ENCODE data around the gene LMF1.

The LMF1 gene

GRCh38 chr16:908526-909155, 62.1 kb downstream of the LMF1 start:
- no peak for DNase-seq

GRCh38 chr16:907842-908241, 62.9 kb downstream of the LMF1 start:
- no peak for DNase-seq

- no peak for DNase-seq
These were observed 63.4 kb downstream of the LMF1 start for GRCh38 chr16:907361-907760.

GRCh38 chr16:906296-906695, 64.5 kb downstream of the LMF1 start:
- no peak for DNase-seq

DNA sequence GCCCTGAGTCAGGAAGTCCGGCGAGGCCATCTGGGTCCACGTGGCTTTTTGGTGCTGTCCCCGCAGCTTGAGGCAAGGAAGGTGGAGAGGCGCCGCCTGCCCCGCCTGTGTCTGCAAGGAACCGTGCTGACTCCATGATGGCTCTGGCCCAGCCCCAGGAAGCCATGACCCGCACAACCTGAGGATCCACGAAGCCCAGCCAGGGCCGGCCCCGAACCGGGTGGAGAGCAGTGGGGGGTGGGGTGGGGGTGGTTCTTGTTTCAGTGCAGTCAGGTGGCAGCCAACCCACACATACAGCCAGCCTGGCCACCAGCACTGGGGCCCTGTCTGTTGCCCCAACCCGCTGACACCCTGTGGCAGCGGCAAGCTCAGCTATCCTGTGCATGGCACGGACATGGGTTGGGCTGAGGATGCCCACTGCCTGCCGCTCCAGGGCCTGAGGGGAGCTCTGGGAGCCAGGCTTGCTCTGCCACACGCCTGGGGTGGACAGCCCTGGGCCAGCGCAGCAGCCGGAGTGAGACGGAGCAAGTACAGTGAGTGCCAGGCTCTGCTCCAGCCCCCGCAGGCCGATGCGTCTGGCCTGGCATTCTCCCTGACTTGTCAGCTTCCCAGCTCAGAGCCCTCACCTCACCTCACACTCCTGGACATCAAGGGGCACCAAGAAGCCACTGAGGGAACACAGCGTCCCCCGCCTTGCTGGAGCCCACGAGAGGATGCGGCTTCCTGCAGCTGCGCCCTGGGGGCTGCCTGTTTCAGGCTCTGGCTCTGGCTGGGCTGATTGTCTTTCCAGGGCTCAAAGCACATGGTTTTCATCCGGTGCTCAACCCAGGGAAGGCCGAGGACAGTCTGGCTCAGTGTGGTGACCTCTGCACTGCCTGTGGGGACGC, 68.8 kb downstream of the LMF1 start:
- no peak for DNase-seq

DNA sequence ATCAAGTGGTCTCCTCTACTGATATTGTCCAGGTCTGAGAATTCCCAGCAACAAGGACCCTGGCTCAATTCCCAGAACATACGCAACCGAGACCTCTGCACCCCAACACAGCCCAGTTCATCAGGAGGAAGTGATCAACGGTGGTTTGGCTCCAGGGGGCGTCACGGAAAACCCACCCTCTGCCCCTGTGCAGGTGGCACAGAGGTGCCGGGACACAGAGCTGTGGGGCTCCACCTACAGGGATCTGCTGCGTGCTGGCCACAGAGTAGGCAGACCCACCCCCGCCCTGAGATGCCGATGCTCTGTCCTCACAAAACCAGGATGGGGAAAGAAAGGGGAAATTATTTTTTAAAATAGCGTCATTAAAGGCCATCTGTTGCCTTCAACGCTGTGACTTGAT, 69.6 kb downstream of the LMF1 start:
- no peak for DNase-seq

GRCh38 chr16:900211-900610, 70.6 kb downstream of the LMF1 start:
- no peak for DNase-seq

DNA sequence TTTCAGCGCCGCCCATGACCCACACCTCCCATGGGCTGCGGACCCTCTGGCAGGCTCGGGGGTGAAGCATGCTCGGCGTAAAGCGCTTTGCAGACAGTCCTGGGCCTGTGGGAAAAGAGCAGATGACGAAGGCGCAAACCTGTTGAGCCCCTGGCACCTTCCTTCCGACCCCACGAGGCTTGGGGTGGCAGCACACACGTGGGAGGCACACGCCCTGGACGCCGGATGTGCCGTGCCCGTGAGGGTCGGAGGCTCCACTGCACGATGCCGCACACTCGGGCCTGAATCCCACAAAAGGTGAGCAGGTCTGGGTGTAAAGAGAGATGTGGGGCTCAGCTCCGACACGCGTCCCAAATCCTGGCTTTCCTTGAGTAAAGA, 71.1 kb downstream of the LMF1 start:
- DNase-seq = no peak

- DNase-seq = no peak
These were observed 71.8 kb downstream of the LMF1 start for GRCh38 chr16:898761-899682.

GRCh38 chr16:898216-898615, 72.6 kb downstream of the LMF1 start:
- no peak for DNase-seq

- DNase-seq = no peak
These were observed 73.1 kb downstream of the LMF1 start for GRCh38 chr16:897701-898100.

GRCh38 chr16:897200-897543, 73.6 kb downstream of the LMF1 start:
- DNase-seq = no peak

- DNase-seq = no peak
These were observed 74.3 kb downstream of the LMF1 start for GRCh38 chr16:896261-897199.

DNA sequence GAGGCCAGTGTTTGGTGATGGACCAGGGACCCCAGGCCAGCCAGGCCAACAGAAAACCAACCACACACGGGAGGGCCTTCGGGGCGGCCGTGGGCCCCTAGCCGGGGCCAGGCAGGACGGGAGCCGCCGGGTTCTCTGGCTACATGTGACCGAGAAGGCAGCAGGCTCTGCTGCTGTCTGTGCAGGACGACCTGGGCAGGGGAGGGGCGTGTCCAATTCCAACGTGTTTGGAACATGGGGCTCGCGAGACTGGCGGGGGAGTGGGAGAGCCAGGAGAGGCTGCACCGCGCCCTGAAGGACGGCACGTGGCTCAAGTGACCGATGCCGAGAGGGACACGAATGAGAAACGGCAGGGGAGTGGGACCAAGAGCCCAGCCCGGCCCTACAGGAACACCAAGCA, 75.4 kb downstream of the LMF1 start:
- DNase-seq = no peak

- no peak for DNase-seq
These were observed 75.9 kb downstream of the LMF1 start for GRCh38 chr16:894841-895240.

- no peak for DNase-seq
These were observed 76.6 kb downstream of the LMF1 start for GRCh38 chr16:894136-894535.

DNA sequence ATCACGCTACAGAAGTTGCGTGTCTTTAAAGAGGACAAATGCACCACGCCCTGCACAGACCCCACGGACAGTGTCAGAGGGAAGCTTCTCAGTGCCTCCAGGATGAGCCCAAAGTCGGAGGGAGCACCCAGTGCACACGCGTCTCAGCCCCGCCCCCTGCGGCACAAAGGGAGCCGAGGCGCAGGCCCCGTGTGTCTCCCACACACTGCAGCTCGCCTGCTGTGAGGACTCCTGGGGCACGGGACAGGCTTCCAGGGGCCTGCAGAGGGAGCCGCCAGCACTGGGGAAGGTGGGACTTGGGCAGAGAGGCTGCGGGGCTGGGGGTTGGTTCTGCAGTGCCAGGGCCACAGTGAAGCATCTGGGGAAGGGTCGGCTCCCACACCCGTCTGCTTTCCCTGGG, 77.4 kb downstream of the LMF1 start:
- DNase-seq = no peak

DNA sequence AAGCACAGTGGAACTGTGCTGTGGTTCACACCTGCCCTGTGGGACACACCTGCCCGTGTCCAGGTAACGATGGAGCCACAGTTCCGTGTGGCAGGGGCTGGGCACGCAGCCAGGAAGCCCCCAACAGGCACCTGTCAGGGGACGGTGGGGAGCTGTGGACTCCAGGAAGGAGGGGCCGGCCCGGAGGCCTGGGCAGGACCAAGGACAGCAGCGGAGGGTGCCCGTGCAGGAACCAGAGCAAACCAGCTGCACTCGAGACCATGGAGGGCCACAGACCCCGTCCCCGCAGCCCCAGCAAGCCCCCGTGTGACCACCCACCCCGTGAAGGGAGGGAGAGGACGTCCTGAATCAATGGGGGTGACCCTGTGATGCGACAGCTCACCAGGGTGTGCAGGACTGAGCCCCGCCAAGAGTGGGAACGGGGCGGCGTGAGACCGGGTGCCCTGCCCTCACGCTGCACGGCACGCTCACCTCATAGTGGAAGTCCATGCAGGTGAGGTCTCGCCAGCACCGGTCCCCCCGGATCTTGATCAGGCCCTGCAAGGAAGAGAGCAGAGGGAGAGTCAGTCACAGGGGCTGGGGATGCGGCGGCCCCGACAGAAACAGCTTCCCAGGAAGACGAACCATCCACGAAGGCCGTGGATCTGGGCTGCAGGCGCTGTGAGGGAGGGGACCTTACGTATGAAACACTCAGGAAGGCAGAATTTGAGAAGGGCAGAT, 78.1 kb downstream of the LMF1 start:
- no peak for DNase-seq

DNA sequence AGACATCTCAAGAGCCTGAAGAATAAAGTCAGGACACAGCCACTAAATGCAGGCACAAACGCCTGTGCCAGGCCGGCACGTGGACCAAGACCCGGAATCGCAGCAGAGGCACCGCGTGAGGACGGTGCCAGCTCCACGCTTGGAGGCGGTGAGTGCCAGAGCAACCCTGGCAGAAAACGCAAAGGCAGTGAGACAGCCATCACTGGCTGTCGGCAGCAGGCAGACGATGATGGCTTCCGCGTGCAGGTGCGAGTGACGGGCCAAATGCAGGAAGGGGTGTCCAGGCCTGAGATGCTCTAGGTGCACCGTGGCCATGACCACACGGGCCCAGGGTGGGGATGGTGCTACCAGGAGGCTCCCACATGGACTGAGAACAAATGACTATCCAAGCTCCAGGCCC, 78.8 kb downstream of the LMF1 start:
- DNase-seq = no peak

DNA sequence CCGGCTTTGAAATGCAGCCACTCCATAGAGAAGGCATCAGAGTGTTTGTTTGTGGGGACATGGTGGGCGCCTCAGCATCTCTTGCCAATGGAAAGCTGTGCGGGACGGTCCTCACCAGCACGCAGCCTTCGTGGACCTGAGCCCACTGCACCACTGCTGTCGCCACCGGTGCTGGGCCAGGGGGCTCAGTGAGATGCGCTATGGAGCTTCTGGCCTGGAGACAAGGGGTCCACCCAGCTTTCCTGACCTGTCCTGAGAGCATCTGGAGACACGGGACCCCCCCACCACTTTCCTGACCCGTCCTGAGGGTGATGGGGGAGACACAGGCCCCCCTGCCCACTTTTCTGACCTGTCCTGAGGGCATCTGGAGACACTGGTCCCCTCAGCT, 79.4 kb downstream of the LMF1 start:
- DNase-seq = no peak

GRCh38 chr16:890716-891352, 80.0 kb downstream of the LMF1 start:
- no peak for DNase-seq
